ENCODE measurements around the gene PKNOX1. TPM values are rescaled to one million over a fixed set of nuclear protein-coding genes. Genes with fewer than 3 reads are reported as not detected.
A peak's percentile ranks its signal among the peaks of the same experiment; 100 is the strongest.

PKNOX1 gene
- total RNA-seq, 1 experiment from 2014 or later: 12.7 TPM

- no peaks in the 10 kb centered on the region for H4K20me1 ChIP-seq (ENCODE audit: insufficient read depth)
- CTCF ChIA-PET: no interaction called here
- RAD21 ChIA-PET (ENCODE audit: low non-redundant PET in 1 of 2, low total read pairs in 2 of 2, uncharacterized antibody in 2 of 2, unreplicated experiment in 2 of 2): no interaction called here
- no peaks in the 10 kb centered on the region for H3K4me1 ChIP-seq (ENCODE audit: control insufficient read depth in 1 of 2, insufficient read depth in 2 of 2, low read length in 2 of 2)
- no peaks in the 10 kb centered on the region for H3K9me3 ChIP-seq (ENCODE audit: control insufficient read depth in 1 of 2, insufficient read depth in 1 of 2, low read depth in 1 of 2, low read length in 2 of 2)
- no peak for DNase-seq (ENCODE audit: low read depth, low spot score)
- no peaks in the 10 kb centered on the region for H3K27me3 ChIP-seq (ENCODE audit: insufficient read depth, low read length)
- no peak for ATAC-seq
- H3K27ac ChIP-seq (ENCODE audit: low read depth, low read length): no peak overlapping the region
- TF ChIP-seq POLR2A (IDR thresholded peaks at IDR 0.05; ENCODE audit: borderline replicate concordance, extremely low read depth, insufficient read depth, insufficient read length): no peak
- TF ChIP-seq POLR2AphosphoS5 (IDR thresholded peaks at IDR 0.05; ENCODE audit: low read depth, low read length): no peak
- TF ChIP-seq ELF1 (IDR thresholded peaks at IDR 0.05; ENCODE audit: borderline replicate concordance, low read depth): no peak
- no peaks in the 10 kb centered on the region for H3K9me2 ChIP-seq (ENCODE audit: insufficient read depth)
- no peak overlapping the region for H3K4me2 ChIP-seq (ENCODE audit: low read length)
- H3K79me2 ChIP-seq (ENCODE audit: insufficient read depth, low read length): no peaks in the 10 kb centered on the region
- BruUV-seq (replicated peaks): no TSS peak
- no peak overlapping the region for H3K4me3 ChIP-seq (replicated peaks in 1 of 2; ENCODE audit: low read depth in 1 of 2, low read length in 2 of 2)
- H3K9ac ChIP-seq (ENCODE audit: low read length): no peak overlapping the region
- no peak overlapping the region for H2AFZ ChIP-seq (ENCODE audit: low read depth, low read length, poor library complexity, severe bottlenecking)
- intact Hi-C loops (cut with micrococcal nuclease): no loop called here
- POLR2A ChIA-PET: no interaction called here
- no peaks in the 10 kb centered on the region for H3K36me3 ChIP-seq (ENCODE audit: control insufficient read depth in 1 of 2, insufficient read depth in 2 of 2, low read length in 2 of 2)
Observed at GRCh38 chr21:43006874-43007208, 32.5 kb downstream of the PKNOX1 start.

- CTCF ChIA-PET: no interaction called here
- H3K4me1 ChIP-seq (ENCODE audit: control insufficient read depth in 1 of 2, insufficient read depth in 2 of 2, low read length in 2 of 2): peaks cover 3 to 5% of the 10 kb centered on the region in 2 experiments; a peak in 2 of 4 replicates
- H3K4me2 ChIP-seq (ENCODE audit: low read length): no peak overlapping the region
- BruUV-seq (replicated peaks): no TSS peak
- H3K9me2 ChIP-seq (ENCODE audit: insufficient read depth): no peaks in the 10 kb centered on the region
- POLR2A ChIA-PET: no interaction called here
- H3K4me3 ChIP-seq (replicated peaks in 1 of 2; ENCODE audit: low read depth in 1 of 2, low read length in 2 of 2): no peak overlapping the region
- RAD21 ChIA-PET (ENCODE audit: low non-redundant PET in 1 of 2, low total read pairs in 2 of 2, uncharacterized antibody in 2 of 2, unreplicated experiment in 2 of 2): no interaction called here
- no peak overlapping the region for H3K27ac ChIP-seq (ENCODE audit: low read depth, low read length)
- intact Hi-C loops (cut with micrococcal nuclease): no loop called here
- no peaks in the 10 kb centered on the region for H3K79me2 ChIP-seq (ENCODE audit: insufficient read depth, low read length)
- no peaks in the 10 kb centered on the region for H4K20me1 ChIP-seq (ENCODE audit: insufficient read depth)
- no peaks in the 10 kb centered on the region for H3K27me3 ChIP-seq (ENCODE audit: insufficient read depth, low read length)
- DNase-seq (ENCODE audit: low read depth, low spot score): no peak
- TF ChIP-seq POLR2A (IDR thresholded peaks at IDR 0.05; ENCODE audit: borderline replicate concordance, extremely low read depth, insufficient read depth, insufficient read length) (no peak), CBX3 (IDR thresholded peaks at IDR 0.05; ENCODE audit: low read depth) (no peak), MAX (IDR thresholded peaks at IDR 0.05) (no peak), ELF1 (IDR thresholded peaks at IDR 0.05; ENCODE audit: borderline replicate concordance, low read depth) (no peak), CEBPB (IDR thresholded peaks at IDR 0.05; ENCODE audit: low read depth) (no peak), REST (IDR thresholded peaks at IDR 0.05; ENCODE audit: low read depth) (no peak), POLR2AphosphoS5 (IDR thresholded peaks at IDR 0.05; ENCODE audit: low read depth, low read length) (no peak), FOSL1 (IDR thresholded peaks at IDR 0.05; ENCODE audit: low read depth) (no peak), SRF (IDR thresholded peaks at IDR 0.05; ENCODE audit: low read depth) (no peak)
- peak; percentile 59 for ATAC-seq
- no peak overlapping the region for H3K9ac ChIP-seq (ENCODE audit: low read length)
- H3K36me3 ChIP-seq (ENCODE audit: control insufficient read depth in 1 of 2, insufficient read depth in 2 of 2, low read length in 2 of 2): no peaks in the 10 kb centered on the region; a peak in 2 of 4 replicates
- no peaks in the 10 kb centered on the region for H3K9me3 ChIP-seq (ENCODE audit: control insufficient read depth in 1 of 2, insufficient read depth in 1 of 2, low read depth in 1 of 2, low read length in 2 of 2)
- H2AFZ ChIP-seq (ENCODE audit: low read depth, low read length, poor library complexity, severe bottlenecking): no peak overlapping the region
Observed at GRCh38 chr21:43012596-43012995, 38.2 kb downstream of the PKNOX1 start.

Measured in HCT116 (cell line).